Stimulated activated CD4-positive, alpha-beta T cell treated with anti-CD3 and anti-CD28 coated beads, Interleukin-15, amount 100 ng/mL, for 1 hour (primary cell): ENCODE results near the gene TTR.

Source experiments
- DNase-seq, 2 donors: peaks; one replicate each; pipeline ENCODE4 v3.0.0-alpha.2; 2020; ENCODE audit warnings: low read depth in 1 of 2, low spot score in 1 of 2

TTR gene

DNA sequence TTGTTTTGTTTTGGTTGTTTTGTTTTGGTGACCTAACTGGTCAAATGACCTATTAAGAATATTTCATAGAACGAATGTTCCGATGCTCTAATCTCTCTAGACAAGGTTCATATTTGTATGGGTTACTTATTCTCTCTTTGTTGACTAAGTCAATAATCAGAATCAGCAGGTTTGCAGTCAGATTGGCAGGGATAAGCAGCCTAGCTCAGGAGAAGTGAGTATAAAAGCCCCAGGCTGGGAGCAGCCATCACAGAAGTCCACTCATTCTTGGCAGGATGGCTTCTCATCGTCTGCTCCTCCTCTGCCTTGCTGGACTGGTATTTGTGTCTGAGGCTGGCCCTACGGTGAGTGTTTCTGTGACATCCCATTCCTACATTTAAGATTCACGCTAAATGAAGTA lies at the start of gene TTR:
Gene TTR, plus strand, starts transcription at position 250 of the 400 bp plus-strand sequence. Its CDS starts 26 bp downstream, at position 276.
- DNase-seq = no peak

DNA sequence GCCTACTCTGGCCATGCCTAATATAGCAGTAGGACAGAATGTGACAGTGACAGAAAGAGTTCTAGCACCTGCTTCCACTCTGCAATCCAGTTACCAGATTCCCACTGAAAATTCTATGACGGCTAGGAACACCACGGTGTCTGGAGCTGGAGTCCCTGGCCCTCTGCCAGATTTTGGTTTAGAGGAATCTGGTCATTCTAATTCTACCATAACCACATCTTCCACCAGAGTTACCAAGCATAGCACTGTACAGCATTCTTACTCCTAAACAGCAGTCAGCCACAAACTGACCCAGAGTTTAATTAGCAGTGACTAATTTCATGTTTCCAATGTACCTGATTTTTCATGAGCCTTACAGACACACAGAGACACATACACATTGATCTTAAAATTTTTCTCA lies 45.2 kb upstream of the TTR start:
- DNase-seq = no peak

DNA sequence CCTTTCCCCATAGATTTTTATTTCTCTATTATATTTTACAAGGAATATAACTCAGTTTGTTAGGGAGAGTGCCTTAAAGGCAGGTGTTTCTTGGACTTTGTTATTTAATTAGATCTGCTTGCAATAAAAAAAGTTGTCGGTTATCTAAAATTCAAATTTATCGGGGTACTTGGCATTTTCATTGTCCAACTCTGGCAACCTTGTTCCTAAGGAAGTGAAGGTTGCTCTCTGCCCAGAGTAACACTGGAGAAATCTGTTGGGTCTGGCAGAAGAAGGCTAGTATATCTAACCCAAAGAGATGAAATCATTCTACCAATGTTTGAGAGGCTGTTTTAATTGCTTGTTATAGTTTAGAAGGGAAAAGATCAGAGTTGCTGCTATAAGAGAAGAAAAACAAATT lies 42.8 kb upstream of the TTR start:
- no peak for DNase-seq

DNA sequence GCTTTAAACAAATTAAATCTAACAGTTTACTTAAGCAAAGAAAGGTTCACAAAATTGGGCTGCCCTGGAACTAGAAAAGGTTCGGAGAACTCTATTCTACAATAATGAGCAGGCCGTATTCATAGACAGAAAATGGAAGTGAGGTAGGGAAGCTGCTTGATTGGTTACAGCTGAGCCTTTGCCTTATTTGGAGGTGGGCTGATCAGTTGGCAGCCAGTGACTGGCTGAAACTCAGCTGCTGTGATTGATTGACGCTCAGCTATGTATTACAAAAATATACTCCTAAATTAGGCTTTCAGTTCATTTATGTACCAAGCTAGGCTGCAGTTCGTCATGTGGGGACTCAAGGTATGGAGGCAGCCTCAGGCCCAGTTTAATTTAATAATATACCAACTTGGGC lies 42.3 kb upstream of the TTR start:
- no peak for DNase-seq

DNA sequence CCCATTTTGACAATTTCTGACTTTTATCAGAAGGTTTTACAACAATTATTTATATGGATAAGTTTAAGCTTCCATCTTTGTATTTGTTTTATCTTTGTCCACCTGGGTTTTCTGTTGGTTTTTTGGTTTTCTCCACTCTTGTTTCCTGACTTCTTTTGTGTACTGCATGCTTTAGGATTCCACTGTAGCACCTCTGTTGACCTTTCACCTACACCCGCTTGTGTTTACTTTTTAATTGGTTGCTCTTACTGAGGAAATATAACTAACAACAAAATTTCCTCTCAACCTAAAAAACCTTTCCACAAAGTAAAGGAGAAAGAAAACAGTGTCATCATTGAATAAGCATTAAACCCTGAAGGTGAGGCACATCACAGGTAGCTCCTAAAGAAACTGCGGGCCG lies 39.8 kb upstream of the TTR start:
- no peak for DNase-seq

DNA sequence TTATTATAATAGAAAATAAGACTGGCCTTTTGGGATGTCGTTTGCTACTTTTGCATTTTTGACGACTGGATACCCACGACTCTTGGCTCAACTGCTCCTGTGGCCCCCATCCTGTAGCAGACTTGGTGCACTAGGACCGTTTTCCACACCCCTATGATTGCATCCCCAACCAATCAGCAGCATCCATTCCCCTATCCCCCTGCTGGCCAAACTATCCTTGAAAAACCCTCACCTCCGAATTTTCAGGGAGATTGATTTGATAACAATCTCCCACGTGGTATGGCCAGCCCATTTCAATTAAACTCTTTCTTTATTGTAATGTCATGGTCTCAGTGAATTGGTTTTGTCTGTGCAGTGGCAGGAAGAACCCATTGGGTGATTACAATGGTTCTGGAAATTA lies 37.9 kb upstream of the TTR start:
- no peak for DNase-seq

DNA sequence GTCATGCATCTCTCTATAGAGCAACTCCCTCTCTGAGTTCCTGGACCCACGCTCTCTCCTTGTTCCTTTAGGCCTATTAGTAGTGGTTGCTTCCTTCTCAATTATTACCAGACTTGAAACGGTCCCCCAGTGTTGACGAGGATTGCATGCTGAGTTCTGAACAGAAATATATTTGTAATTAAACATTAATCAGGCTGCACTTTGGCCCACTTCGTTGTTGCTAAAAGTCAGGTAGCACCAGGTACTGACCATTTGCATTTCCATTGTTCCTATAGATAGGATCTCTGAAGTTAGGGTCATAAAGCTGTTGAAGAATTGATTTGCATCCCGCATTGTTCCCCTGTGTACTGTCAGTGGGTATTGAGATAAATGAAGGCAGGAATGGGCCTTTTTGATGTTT lies 36.9 kb upstream of the TTR start:
- no peak for DNase-seq

DNA sequence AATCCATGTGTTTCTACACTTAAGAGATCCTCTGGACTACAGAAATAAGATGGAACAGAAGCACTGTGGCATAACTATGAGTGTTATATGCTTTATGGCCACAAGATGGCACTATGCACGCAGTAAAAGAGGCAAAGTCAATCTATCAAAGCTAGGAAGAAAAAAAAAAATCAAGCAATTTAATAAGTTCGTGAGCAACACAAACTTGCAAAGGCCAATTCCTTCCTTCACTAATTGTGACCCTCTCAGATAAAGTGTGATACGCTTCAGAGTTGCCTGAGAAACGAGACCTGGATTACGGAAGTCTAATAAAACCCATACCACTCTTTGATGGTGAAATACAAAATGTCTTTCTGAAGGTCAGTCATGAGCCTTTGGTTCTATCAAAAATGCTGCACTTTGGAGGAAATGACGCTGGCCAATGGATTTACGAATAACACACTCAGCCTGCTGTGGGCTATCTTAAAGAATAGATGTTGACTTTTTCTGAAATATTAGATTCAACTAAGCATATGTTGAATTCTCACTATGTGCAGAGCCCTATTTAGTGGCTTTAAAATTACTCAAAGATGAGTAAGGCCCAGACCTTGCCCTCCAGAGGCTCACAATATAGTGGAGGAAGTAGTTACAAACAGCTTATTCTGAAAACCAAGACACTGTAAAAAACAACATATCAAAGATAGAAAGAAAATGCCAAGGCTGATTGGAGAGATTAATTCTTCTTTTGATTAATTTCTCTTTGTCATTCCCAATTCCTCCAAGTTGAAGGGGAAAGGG lies 35.5 kb upstream of the TTR start:
- no peak for DNase-seq

DNA sequence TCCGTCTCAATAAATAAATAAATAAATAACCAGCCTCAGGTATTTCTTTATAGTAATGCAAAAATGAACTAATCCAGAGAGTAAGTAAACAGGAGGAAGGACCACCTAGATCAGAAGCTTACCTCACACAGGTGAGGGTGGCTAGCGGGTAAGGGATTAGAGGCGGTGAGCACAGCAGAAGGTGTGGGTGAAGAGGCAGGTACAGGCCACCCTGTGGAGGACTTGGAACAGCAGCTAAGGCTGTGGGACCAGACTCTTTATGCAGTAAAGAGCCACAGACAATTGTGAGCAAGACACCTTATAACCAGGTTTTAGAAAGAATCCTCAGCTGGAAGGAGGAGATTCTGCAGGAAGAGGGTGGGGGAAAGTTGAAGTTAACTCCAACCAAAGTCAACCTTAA lies 34.2 kb upstream of the TTR start:
- DNase-seq = no peak

DNA sequence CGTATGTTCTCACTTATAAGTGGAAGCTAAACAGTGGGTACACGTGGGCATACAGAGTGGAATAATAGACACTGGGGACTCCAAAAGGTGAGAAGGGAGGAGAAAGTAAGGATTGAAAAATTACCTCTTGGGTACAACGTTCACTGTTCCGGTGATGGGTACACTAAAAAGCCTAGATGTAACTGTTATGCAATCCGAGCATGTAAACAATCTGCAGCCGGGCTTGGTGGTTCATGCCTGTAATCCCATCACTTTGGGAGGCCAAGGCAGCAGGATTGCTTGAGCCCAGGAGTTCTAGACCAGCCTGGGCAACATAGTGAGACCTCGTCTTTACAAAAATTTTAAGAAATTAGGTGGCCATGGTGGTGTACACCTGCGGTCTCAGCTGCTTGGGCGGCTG lies 33.1 kb upstream of the TTR start:
- DNase-seq = no peak

DNA sequence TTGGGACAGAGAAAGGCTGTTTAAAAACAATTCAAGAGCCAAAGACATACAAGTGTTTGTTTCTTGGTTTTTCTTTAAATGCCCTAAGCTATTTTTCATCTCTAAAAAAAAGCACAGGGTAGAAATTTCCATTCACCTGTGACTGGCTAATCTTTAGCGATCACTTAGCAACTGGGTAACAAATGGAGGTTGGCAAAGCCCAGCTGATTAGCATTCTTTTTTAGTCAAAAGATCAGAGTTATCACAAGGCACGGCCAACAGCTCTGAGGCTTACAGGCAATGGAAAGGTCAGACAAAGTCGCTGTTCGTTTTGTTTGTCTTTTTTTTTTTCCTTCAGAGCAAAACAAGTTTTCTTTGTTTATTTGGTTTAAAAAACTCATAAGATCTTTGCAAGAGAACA lies 29.0 kb upstream of the TTR start:
- no peak for DNase-seq

DNA sequence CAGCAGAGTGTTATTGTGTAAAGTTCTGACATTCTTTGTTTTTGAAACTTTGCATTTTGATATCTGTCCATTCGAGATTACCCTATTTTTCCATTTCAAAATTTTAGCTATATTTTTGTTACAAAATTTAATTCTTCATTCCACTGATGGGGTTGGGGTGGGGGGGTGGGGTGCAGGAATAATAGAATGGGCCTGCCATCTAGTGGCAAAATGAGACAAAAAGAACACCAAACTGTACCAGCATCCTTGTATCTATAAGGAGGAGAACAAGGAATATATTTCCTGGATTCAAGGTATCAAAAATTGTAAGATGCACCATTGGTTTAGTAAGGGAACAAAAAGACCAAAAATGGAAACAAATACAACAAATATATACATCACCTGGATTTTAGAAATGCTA lies 27.9 kb upstream of the TTR start:
- no peak for DNase-seq

DNA sequence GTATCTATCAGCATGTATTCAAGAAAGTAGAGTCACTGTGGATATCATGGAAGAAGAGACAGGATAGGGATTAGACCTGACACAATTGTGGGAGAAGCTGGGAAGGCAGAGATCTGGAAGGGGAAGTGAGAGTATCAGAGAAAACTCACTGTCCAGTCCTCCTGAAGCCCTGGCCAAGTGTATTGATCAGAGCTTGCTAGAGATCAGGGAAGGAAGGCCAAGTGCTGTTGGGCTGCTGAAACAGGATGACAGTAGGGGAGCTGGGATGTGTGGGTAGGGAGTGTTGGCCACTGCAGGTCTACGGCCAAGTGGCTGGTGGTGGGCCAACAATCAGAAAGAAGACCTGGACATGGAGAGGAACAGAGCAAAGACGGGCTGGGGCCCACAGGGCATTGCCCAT lies 26.3 kb upstream of the TTR start:
- DNase-seq = no peak

DNA sequence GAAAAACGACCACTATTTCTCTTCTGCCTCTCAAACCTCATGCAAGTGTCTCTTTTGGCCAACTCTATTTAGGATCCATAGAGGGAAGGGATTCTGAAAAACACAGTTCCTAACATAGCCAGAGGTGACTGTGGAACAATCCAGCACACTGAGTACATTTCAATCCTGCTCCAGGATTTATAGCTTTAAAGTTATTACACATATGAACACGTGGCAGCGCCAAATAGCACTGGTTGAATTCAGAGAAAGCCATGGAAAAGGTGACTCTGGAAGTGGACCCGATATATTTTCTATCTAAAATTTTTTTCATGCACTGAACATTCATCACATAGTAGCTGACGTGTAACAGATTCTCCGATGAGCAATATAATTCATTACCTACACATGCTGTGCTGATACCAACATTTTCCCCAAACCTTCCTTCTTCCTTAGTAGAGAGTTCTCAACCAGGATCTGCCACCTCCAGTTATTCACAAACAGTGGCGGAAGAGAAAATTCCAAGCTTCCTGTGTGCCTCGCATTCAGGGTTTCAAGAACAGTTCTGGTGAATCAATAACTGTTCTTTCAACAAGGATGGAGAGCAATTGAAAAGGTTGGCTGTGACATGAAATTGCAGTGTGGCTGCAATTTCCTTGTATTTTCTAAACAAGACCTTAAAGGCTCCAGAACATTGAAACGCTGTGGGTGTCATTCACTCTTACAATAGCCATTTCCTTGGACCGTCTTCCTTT lies 25.7 kb upstream of the TTR start:
- no peak for DNase-seq

DNA sequence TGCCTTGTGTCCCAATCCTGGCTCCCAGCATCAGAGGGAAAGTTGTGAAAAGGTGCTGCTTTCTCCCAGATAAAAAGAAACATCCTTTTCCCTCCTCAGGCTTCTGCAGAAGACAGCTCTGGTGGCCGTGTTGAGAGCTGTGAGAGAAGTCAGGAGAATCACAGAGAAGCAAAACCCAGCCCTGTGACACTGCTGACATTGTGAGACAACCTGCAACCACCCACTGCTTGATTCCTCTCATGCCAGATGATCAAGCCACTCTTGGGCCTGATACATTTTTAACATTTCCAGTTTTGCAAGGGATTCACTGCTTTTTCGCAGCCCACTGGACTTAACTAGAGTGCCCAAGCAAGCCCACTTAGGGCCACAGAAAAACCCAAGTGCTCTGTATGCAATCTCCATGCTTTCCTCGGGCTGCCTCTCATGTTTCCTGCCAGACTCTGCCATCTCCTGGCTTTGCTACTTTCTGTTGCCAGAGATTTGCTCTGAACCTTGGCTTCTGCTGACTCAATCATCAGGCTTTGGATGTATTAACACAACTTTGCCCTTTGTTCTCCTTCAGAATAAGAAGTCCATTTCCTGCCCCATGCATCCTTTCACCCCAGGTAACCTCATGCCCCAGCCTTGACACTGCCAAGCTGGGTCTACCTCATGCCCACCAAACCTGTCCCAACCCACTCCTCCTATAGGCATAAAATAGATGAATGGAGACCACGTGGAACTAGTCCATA lies 24.9 kb upstream of the TTR start:
- DNase-seq = no peak

DNA sequence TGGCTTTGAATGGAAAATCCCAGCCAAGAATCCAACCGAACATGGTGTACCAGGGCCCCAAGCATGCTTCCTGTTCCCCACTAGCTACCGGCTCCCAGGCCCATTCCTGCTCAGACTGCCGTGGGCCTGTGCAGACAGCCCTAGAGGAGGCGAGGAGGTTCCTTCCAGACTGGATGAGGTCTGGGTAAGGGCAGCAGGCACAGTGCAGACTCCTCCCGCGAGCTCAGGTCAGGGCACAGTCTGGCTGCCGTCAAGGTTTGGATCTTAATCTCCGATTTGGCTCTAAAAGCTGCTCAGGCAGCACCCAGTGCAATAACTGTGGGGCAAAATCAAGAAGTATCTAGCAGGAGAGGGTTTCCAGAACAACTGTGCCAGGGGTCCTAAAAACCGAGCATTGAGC lies 19.3 kb upstream of the TTR start:
- DNase-seq = no peak

DNA sequence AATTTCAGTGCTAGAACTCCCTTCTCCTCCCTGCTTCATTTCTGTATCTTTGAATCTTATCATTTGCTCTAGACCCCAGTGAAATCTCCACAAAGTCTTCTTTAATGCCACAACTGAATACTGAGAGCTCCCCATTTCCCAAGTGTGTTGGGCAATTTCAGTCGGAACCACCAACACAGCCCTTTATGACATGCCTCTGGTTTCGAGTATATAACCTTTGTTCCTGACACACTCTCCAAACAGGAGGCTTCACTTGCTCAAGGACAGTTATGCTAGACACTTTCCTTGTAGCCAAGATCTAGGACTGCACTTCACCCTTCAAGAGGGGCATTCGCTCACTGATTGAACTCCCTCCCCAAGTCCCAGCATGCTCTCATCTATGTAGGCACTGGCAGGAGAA lies 18.6 kb upstream of the TTR start:
- DNase-seq = no peak

DNA sequence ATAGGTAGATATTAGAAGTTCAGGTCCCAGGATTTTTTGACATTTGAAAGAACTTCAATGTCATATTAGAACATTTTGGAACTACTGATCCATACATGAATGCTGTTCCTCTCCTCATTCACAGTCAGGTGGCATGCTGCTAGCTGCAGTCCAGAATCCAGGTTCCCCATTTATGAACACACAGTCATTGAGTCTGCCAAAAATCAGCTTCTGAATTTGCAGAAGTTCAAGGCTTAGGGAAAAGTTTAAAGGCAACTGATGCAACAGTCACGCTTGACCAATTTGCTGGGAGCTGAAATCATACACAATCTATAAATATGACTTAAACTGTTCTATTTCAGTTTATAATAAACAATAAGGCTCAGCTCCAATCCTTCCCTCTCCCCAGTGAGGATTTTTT lies 17.3 kb upstream of the TTR start:
- no peak for DNase-seq

DNA sequence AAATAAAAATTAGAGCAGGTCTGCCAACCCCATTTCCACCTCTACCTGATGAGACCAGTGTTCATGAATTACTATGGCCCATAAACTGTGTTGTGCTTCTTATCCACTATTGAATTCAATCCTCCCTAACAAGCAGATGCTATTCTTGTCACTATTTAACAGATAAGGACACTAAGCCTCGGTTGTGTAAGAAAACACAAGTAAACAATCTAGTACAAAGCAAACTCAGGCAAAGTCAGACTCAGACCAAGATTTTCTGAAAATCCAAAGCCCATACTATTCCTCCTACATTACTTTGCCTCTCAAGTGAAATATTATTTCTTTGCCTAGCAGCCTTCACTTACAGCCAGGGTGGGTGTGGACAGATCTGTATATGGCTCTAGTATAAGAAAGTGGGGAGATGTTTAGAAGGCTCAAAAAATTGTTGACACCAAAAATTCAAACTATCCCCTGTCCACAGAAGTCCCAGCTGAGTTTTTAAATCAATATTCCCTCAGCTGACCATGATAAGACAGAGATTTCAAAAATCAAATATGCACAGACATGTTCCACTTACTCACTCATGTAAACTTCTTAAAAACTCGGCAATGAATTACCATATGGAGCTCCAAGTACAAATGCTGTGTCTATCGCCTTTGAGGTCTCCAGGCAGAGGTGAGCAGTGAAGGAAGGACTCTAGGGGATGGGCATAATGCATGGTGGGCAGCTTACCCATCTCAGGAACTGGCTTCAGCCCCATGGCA lies 16.0 kb upstream of the TTR start:
- DNase-seq = no peak

DNA sequence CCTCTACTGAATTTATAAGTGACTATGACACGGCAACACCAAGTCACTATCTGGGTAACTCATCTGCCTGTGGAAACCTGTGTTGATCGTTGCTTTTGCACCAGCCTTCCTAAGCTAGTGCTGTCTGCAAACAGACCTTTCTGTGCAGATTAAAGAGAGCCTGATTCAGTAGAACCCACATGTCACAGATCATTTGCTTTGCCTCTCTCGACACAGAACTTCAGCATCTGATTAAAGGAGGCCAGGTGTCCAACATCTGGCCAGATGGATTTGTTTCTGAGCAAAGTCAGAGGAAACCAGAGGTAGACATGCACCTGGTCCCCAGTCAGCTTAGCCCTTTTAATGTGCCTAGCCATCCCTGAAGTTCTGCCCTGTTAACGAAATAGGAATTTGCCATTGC lies 15.0 kb upstream of the TTR start:
- no peak for DNase-seq

DNA sequence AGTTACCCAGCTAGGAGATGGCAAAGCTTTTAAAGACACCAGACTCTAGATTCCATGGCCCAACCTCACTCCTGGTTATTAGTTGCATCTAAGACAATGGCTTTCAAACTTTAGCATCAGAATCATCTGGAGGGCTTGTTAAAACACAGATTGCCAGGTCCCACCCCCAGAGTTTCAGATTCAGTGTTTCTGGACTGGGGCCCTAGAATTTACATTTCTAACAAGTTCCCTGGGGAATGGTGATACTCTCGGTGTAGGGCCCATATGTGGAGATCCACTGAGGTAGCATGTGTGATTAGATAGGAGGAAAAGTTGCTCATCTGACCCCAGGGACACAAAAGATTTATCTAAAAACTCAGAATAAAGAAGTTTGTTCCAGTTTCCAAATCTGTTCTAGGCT lies 14.5 kb upstream of the TTR start:
- no peak for DNase-seq

DNA sequence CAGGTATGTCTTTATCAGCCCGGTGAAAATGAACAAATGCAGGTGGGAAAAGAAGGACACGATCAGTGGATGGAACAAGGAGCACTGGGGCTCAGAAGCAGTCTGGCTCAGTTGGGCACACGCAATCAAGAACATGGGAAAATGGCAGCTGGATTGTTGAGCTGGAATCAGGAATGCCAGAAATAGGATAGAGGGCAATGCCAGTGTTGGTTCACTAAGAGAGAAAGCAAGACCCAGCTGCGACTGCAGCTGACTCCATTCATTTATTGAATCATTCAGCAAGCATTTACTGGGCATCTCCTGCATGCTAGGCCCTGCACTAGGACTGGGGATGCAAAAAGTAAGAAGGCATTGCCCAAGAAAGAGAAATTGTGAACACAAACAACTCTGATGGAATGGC lies 13.6 kb upstream of the TTR start:
- no peak for DNase-seq
